ENCODE results near the gene GPR180. TPM values are rescaled to one million over a fixed set of nuclear protein-coding genes. Genes with fewer than 3 reads are reported as not detected.
"Not testable (repeated sequence)": the region's sequence is repeated elsewhere in the genome, so short reads cannot be mapped to it uniquely, and the experiment has no call there.

Gene GPR180
- total RNA-seq, 4 donors from 2014 or later = 5.3 to 33.4 (median 12.9) TPM

DNA sequence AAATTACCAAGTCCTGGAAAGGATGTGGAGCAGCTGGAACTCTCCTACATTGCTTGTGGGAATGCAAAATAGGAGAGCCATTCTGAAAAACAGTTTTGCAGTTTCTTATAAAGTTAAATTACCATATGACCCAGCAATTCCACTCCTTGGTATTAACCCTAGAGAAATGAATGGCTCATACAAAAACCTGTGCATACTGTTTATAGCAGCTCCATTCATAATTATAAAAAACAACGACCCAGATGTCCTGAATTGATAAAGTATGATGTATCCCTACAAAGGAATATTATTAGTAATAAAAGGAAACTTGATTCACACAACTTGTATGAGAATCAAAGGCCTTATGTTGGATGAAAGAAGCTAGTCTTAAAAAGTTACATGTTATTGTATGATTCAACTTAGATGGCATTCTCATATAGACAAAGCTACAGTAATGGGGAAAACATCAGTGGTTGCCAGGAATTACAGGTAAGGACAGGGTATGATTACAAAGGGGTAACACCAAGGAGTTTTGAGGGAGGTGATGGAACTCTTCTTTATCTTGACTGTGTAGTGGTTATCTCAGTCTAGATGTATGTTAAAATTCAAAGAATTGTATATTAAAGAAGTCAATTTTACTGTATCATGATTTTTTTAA lies 35.4 kb downstream of the GPR180 start:
- TF ChIP-seq, protein P1, sequence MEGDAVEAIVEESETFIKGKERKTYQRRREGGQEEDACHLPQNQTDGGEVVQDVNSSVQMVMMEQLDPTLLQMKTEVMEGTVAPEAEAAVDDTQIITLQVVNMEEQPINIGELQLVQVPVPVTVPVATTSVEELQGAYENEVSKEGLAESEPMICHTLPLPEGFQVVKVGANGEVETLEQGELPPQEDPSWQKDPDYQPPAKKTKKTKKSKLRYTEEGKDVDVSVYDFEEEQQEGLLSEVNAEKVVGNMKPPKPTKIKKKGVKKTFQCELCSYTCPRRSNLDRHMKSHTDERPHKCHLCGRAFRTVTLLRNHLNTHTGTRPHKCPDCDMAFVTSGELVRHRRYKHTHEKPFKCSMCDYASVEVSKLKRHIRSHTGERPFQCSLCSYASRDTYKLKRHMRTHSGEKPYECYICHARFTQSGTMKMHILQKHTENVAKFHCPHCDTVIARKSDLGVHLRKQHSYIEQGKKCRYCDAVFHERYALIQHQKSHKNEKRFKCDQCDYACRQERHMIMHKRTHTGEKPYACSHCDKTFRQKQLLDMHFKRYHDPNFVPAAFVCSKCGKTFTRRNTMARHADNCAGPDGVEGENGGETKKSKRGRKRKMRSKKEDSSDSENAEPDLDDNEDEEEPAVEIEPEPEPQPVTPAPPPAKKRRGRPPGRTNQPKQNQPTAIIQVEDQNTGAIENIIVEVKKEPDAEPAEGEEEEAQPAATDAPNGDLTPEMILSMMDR (IDR thresholded peaks at IDR 0.05) = no peak
- DNase-seq (ENCODE audit: low spot score) = no peak
- ATAC-seq (ENCODE audit: low FRiP score) = no peak

GRCh38 chr13:94637677-94638076 lies 36.0 kb downstream of the GPR180 start:
- not testable (repeated sequence) for ATAC-seq (ENCODE audit: low FRiP score); DNase-seq (ENCODE audit: low spot score)

GRCh38 chr13:94640721-94641120 lies 39.1 kb downstream of the GPR180 start:
- ATAC-seq (ENCODE audit: low FRiP score) (no peak), DNase-seq (ENCODE audit: low spot score) (no peak)

DNA sequence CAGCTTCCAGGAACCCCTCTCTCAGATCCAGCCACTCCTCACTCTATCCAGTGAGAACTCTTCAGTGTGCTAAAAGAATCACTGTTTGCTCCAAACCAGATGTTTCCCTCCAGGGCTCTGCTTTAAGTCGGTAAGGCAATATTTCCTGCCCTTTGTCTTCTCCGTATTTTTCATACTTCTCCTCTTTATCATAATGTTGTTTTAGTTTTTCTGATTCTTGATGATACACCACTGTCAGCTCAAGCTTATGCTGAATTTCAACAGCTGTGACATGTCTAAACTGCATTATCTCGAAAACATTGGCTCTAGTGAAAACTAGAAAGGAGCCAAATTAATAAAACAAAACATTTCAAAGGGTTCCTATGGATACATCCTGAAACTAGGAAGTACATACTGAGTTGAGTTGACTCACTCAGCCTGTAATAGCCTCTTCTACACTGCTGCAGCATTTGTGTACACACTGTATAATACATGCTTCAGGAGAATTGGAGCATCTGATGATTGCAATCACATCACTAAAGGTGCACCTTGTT lies 39.8 kb downstream of the GPR180 start:
- TF ChIP-seq, protein P1 (IDR thresholded peaks at IDR 0.05) = no peak
- DNase-seq (ENCODE audit: low spot score) = no peak
- ATAC-seq (ENCODE audit: low FRiP score) = no peak

More at GRCh38 chr13:94640721-94641120, 39.1 kb downstream of the GPR180 start:
- TF ChIP-seq, protein P1 (IDR thresholded peaks at IDR 0.05) = no peak

- ATAC-seq (ENCODE audit: low FRiP score) (no peak), DNase-seq (ENCODE audit: low spot score) (no peak)
- TF ChIP-seq, protein P1 (IDR thresholded peaks at IDR 0.05) = no peak
These were observed 45.2 kb downstream of the GPR180 start for GRCh38 chr13:94646904-94647303.

GRCh38 chr13:94656176-94656575 lies 54.5 kb downstream of the GPR180 start:
- TF ChIP-seq, protein P1 (IDR thresholded peaks at IDR 0.05) = no peak
- DNase-seq (ENCODE audit: low spot score) (no peak), ATAC-seq (ENCODE audit: low FRiP score) (no peak)

DNA sequence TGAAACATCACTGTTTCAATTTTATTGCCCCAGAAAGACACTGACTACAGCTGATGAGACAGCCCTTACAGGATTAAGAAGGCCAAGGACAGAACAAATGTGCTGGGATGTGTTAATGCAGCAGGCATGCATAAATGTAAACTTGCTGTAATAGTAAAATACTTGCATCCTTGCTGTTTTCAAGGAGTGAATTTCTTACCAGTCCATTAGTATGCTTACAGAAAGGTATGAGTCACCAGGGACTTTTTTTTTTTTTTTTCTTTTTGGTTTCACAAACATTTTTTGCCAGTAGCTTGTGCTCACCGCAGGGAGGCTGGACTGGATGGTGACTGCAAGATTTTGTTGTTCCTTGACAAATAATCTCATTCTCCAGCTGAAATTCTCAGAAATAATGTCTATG lies 55.1 kb downstream of the GPR180 start:
- ATAC-seq (ENCODE audit: low FRiP score) = no peak
- TF ChIP-seq, protein P1 (IDR thresholded peaks at IDR 0.05) = no peak
- no peak for DNase-seq (ENCODE audit: low spot score)

All from omental fat pad (tissue), 4 donors.